ENCODE measurements around the gene MAD1L1.

The MAD1L1 gene

DNA sequence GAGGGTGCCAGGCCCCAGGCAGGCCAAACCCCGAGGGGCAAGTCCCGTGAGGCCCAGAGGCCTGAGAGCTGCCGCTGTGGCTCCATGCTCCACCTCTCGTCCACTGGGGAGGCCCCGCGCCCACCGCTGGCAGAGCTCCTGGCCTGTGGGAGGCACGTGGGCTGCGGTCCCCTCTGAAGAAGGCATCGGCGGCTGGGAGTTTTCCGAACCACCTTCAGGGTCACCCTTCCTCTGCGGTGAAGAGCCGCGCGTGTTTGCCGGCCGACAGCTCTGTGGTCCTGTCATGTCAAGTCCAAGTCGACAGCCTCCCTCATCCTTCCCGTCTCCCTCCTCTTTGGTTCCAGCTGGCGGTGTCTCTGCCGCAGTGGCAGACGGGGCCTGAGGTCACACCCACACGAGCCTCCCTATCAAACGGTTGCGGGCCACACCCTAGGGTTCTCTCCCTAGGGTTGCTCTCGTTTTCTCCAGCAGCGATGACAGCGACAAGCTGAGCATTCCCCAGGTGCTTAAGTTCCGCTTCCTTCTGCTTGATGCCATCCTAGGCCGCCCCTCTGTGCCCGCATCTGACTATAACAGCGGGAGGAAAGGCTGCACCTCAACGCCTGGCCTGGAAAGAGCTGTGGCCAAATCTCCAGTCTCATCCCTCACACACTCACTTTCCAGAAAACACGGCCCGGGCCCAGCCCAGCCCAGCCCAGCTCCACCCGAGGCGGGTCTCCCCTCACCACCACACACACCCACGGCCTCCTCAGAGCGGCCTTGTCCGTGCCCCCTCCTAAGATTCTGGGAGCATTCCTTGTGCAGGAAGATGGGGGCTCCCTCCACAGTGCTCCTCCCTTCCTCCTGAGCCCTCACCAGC is 377.6 kb downstream of the MAD1L1 start:
- ATAC-seq = no peak
- TF ChIP-seq ZNF70 (CRISPR knock-in tag; IDR thresholded peaks at IDR 0.05) = no peak
- no peak for TF ChIP-seq ZFP30 (CRISPR knock-in tag; IDR thresholded peaks at IDR 0.05)
- no peak for TF ChIP-seq TCF4 (CRISPR knock-in tag; IDR thresholded peaks at IDR 0.05; ENCODE audit: borderline replicate concordance)
- TF ChIP-seq, protein P1, sequence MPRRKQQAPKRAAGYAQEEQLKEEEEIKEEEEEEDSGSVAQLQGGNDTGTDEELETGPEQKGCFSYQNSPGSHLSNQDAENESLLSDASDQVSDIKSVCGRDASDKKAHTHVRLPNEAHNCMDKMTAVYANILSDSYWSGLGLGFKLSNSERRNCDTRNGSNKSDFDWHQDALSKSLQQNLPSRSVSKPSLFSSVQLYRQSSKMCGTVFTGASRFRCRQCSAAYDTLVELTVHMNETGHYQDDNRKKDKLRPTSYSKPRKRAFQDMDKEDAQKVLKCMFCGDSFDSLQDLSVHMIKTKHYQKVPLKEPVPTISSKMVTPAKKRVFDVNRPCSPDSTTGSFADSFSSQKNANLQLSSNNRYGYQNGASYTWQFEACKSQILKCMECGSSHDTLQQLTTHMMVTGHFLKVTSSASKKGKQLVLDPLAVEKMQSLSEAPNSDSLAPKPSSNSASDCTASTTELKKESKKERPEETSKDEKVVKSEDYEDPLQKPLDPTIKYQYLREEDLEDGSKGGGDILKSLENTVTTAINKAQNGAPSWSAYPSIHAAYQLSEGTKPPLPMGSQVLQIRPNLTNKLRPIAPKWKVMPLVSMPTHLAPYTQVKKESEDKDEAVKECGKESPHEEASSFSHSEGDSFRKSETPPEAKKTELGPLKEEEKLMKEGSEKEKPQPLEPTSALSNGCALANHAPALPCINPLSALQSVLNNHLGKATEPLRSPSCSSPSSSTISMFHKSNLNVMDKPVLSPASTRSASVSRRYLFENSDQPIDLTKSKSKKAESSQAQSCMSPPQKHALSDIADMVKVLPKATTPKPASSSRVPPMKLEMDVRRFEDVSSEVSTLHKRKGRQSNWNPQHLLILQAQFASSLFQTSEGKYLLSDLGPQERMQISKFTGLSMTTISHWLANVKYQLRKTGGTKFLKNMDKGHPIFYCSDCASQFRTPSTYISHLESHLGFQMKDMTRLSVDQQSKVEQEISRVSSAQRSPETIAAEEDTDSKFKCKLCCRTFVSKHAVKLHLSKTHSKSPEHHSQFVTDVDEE (CRISPR knock-in tag; IDR thresholded peaks at IDR 0.05) = no peak
- TF ChIP-seq TOX (CRISPR knock-in tag; IDR thresholded peaks at IDR 0.05; ENCODE audit: borderline replicate concordance) = no peak
- TF ChIP-seq ZFP3 (CRISPR knock-in tag; IDR thresholded peaks at IDR 0.05) = no peak
- TF ChIP-seq GLIS3 (CRISPR knock-in tag; IDR thresholded peaks at IDR 0.05) = no peak
- TF ChIP-seq ZNF565 (CRISPR knock-in tag; conservative IDR thresholded peaks at IDR 0.05; ENCODE audit: low read depth) = no peak
- TF ChIP-seq OSR1 (CRISPR knock-in tag; IDR thresholded peaks at IDR 0.05) = no peak
- TF ChIP-seq, protein P2, sequence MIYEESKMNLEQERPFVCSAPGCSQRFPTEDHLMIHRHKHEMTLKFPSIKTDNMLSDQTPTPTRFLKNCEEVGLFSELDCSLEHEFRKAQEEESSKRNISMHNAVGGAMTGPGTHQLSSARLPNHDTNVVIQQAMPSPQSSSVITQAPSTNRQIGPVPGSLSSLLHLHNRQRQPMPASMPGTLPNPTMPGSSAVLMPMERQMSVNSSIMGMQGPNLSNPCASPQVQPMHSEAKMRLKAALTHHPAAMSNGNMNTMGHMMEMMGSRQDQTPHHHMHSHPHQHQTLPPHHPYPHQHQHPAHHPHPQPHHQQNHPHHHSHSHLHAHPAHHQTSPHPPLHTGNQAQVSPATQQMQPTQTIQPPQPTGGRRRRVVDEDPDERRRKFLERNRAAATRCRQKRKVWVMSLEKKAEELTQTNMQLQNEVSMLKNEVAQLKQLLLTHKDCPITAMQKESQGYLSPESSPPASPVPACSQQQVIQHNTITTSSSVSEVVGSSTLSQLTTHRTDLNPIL (CRISPR knock-in tag; IDR thresholded peaks at IDR 0.05; ENCODE audit: low read depth) = no peak
- TF ChIP-seq BACH2 (CRISPR knock-in tag; IDR thresholded peaks at IDR 0.05; ENCODE audit: borderline replicate concordance) = no peak
- TF ChIP-seq, protein P3, sequence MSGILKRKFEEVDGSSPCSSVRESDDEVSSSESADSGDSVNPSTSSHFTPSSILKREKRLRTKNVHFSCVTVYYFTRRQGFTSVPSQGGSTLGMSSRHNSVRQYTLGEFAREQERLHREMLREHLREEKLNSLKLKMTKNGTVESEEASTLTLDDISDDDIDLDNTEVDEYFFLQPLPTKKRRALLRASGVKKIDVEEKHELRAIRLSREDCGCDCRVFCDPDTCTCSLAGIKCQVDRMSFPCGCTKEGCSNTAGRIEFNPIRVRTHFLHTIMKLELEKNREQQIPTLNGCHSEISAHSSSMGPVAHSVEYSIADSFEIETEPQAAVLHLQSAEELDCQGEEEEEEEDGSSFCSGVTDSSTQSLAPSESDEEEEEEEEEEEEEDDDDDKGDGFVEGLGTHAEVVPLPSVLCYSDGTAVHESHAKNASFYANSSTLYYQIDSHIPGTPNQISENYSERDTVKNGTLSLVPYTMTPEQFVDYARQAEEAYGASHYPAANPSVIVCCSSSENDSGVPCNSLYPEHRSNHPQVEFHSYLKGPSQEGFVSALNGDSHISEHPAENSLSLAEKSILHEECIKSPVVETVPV (CRISPR knock-in tag; IDR thresholded peaks at IDR 0.05) = no peak
- no peak for TF ChIP-seq ARNTL (CRISPR knock-in tag; IDR thresholded peaks at IDR 0.05; ENCODE audit: borderline replicate concordance, low read depth)
- TF ChIP-seq, protein P4, sequence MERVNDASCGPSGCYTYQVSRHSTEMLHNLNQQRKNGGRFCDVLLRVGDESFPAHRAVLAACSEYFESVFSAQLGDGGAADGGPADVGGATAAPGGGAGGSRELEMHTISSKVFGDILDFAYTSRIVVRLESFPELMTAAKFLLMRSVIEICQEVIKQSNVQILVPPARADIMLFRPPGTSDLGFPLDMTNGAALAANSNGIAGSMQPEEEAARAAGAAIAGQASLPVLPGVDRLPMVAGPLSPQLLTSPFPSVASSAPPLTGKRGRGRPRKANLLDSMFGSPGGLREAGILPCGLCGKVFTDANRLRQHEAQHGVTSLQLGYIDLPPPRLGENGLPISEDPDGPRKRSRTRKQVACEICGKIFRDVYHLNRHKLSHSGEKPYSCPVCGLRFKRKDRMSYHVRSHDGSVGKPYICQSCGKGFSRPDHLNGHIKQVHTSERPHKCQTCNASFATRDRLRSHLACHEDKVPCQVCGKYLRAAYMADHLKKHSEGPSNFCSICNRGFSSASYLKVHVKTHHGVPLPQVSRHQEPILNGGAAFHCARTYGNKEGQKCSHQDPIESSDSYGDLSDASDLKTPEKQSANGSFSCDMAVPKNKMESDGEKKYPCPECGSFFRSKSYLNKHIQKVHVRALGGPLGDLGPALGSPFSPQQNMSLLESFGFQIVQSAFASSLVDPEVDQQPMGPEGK (CRISPR knock-in tag; IDR thresholded peaks at IDR 0.05; ENCODE audit: borderline replicate concordance) = no peak
- no peak for TF ChIP-seq ZC3H10 (CRISPR knock-in tag; IDR thresholded peaks at IDR 0.05)
- no peak for TF ChIP-seq CSDC2 (CRISPR knock-in tag; IDR thresholded peaks at IDR 0.05)
- TF ChIP-seq ISL1 (CRISPR knock-in tag; IDR thresholded peaks at IDR 0.05) = no peak
- no peak for TF ChIP-seq PPARA (CRISPR knock-in tag; IDR thresholded peaks at IDR 0.05; ENCODE audit: borderline replicate concordance)

DNA sequence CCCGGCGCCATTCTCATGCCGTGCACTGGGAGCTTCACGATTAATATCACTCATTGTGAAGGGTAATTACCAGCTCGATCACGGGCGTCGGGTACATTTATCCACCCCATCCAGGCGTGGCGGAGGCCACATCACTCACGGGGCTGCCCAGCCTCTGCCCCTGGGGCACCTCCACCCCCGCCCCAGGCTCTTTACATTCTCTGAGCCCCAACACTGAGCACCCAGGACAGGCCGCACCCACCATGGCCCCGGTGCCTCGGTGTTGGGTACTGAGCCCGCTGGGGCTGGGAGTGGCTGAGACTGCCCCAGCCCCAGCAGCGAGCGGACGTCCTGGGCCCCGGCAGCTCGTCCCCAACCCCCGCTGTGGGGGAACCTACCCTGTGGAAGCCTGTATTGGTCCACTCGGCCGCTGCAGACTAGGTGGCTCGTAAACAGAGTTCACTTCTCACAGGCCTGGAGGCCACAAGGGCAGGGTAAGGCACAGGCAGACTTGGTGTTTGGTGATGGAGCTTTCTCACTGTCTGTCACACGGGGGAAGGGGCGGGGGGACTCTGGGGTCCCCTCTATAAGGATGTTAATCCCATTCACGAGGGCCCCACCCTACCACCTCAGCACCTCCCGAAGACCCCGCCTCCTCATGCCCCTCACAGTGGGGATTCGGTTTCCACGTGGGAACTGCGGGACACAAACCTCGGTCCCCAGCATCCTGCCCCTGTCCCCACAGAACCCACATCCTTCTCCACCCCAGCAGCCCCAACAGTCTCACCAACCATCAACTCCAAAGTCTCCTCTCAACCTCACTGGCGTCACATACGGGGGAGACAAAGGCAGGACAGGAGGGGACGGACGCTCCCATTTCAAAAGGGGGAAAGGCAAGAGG is 378.5 kb downstream of the MAD1L1 start:
- no peak for ATAC-seq
- no peak for TF ChIP-seq ZNF70 (CRISPR knock-in tag; IDR thresholded peaks at IDR 0.05)
- TF ChIP-seq ZNF565 (CRISPR knock-in tag; conservative IDR thresholded peaks at IDR 0.05; ENCODE audit: low read depth) = no peak
- TF ChIP-seq, protein P2 (CRISPR knock-in tag; IDR thresholded peaks at IDR 0.05; ENCODE audit: low read depth) = no peak
- TF ChIP-seq RARB (CRISPR knock-in tag; IDR thresholded peaks at IDR 0.05) = no peak

Data from SK-N-SH treated with all-trans-retinoic acid at 6 μM for 48 hours (cell line).